SK-N-SH (cell line): ENCODE results near the gene NOD2. TPM values are rescaled to one million over a fixed set of nuclear protein-coding genes. Genes with fewer than 3 reads are reported as not detected.

Experiments
- CTCF ChIA-PET: fragments of 300-600, 350-600 bp; formaldehyde crosslinking; extraction: SDS; loops from one replicate; lab custom pipeline; 2021; lab: Yijun Ruan, JAX
- POLR2A ChIA-PET: fragments of 350-600 bp; sonication (Branson Sonifier 250); formaldehyde crosslinking; extraction: SDS; loops from one replicate; lab custom pipeline; 2020; ENCODE audit warnings: antibody characterized with exemption, inconsistent platforms; lab: Yijun Ruan, JAX
- DNase-seq: peaks from one replicate; pipeline ENCODE4 v3.0.0; 2012
- H2AFZ ChIP-seq: fragments of 200-600 bp; sonication (generic); 2 replicates; pipeline ENCODE4 v1.8.1; 2016; ENCODE audit warnings: antibody characterized with exemption, mild to moderate bottlenecking, low read depth
- H3F3A ChIP-seq: fragments of 200-600 bp; sonication (generic); replicated peaks from 2 replicates; pipeline ENCODE3; 2016; ENCODE audit warnings: antibody characterized with exemption, mild to moderate bottlenecking; ENCODE audit not compliant: insufficient read depth
- H3K27ac ChIP-seq, 2 experiments: fragments of 200-500 bp in 1 of 2; fragments of 200-600 bp in 1 of 2; sonication (Bioruptor generic) in 1 of 2; sonication (generic), shearing (Covaris generic) in 1 of 2; 2 replicates each; pipeline versions ENCODE4 v1.5.1 to v1.6.1; 2014 to 2016; ENCODE audit warnings: low read depth in 2 of 2, inconsistent platforms in 1 of 2, low read length in 1 of 2, mild to moderate bottlenecking in 1 of 2, mixed read lengths in 1 of 2
- H3K27me3 ChIP-seq: fragments of 200-600 bp; sonication (generic), shearing (Covaris generic); 2 replicates; pipeline ENCODE4 v1.6.1; 2016; ENCODE audit warnings: mixed run types; ENCODE audit not compliant: insufficient read depth
- H3K36me3 ChIP-seq, 2 experiments: fragments of 200-500 bp in 1 of 2; fragments of 200-600 bp in 1 of 2; sonication (Bioruptor generic) in 1 of 2; sonication (generic) in 1 of 2; replicated peaks in 1 of 2; 2 replicates each; pipeline versions ENCODE3 to v1.5.1; 2014 to 2016; ENCODE audit warnings: low read length in 1 of 2, mild to moderate bottlenecking in 1 of 2; ENCODE audit not compliant: insufficient read depth in 2 of 2, control insufficient read depth in 1 of 2
- H3K4me1 ChIP-seq, 2 experiments: fragments of 200-500 bp in 1 of 2; fragments of 200-600 bp in 1 of 2; sonication (Bioruptor generic) in 1 of 2; sonication (generic), shearing (Covaris generic) in 1 of 2; 2 replicates each; pipeline versions ENCODE4 v1.5.1 to v1.6.1; 2014 to 2016; ENCODE audit warnings: low read depth in 1 of 2, low read length in 1 of 2, mixed run types in 1 of 2; ENCODE audit not compliant: insufficient read depth in 2 of 2, control insufficient read depth in 1 of 2
- H3K4me2 ChIP-seq: fragments of 200-600 bp; sonication (generic), shearing (Covaris generic); 2 replicates; pipeline ENCODE4 v1.6.1; 2017; ENCODE audit warnings: mixed run types
- H3K4me3 ChIP-seq, 2 experiments: fragments of 200-500 bp in 1 of 2; fragments of 200-600 bp in 1 of 2; sonication (Bioruptor generic) in 1 of 2; sonication (generic), shearing (Covaris generic) in 1 of 2; 2 replicates each; pipeline versions ENCODE4 v1.5.1 to v1.8.1; 2014 to 2016; ENCODE audit warnings: low read depth in 2 of 2, inconsistent platforms in 1 of 2, low read length in 1 of 2, mild to moderate bottlenecking in 1 of 2, mixed read lengths in 1 of 2, moderate library complexity in 1 of 2
- H3K79me2 ChIP-seq: fragments of 200-600 bp; sonication (generic); 2 replicates; pipeline ENCODE4 v1.8.1; 2017; ENCODE audit warnings: mild to moderate bottlenecking; ENCODE audit not compliant: insufficient read depth
- H3K9ac ChIP-seq: fragments of 200-600 bp; sonication (generic); 2 replicates; pipeline ENCODE4 v1.6.1; 2017; ENCODE audit warnings: mixed run types
- H3K9me2 ChIP-seq: fragments of 200-600 bp; sonication (generic); 2 replicates; pipeline ENCODE4 v1.6.1; 2017; ENCODE audit warnings: mixed run types
- H3K9me3 ChIP-seq: fragments of 200-600 bp; sonication (generic); 2 replicates; pipeline ENCODE4 v1.6.1; 2017; ENCODE audit warnings: mixed run types, mild to moderate bottlenecking, moderate library complexity
- H4K20me1 ChIP-seq: fragments of 200-600 bp; sonication (generic); 2 replicates; pipeline ENCODE4 v1.6.1; 2017; ENCODE audit warnings: mild to moderate bottlenecking, mixed run types; ENCODE audit not compliant: insufficient read depth
- EP300 ChIP-seq, 2 experiments: IDR thresholded peaks; 2 replicates each; pipeline versions ENCODE4 v1.4.0 to v1.6.1; 2012; ENCODE audit warnings: borderline replicate concordance in 1 of 2, low read depth in 1 of 2, low read length in 1 of 2
- FOSL2 ChIP-seq: IDR thresholded peaks from 2 replicates; pipeline ENCODE4 v1.4.0; 2012; ENCODE audit warnings: low read depth, mild to moderate bottlenecking, moderate library complexity, borderline replicate concordance
- GABPA ChIP-seq: IDR thresholded peaks from 2 replicates; pipeline ENCODE4 v1.4.0; 2012; ENCODE audit warnings: low read depth, mild to moderate bottlenecking
- JUND ChIP-seq: IDR thresholded peaks from 2 replicates; pipeline ENCODE4 v1.4.0; 2012
- NFIC ChIP-seq: IDR thresholded peaks from 2 replicates; pipeline ENCODE4 v1.4.0; 2012; ENCODE audit warnings: borderline replicate concordance
- NRF1 ChIP-seq: IDR thresholded peaks from 2 replicates; pipeline ENCODE4 v1.6.1; 2012; ENCODE audit warnings: low read depth, mild to moderate bottlenecking, low read length
- PBX3 ChIP-seq: IDR thresholded peaks from 2 replicates; pipeline ENCODE4; 2012
- POLR2AphosphoS5 ChIP-seq: IDR thresholded peaks from 2 replicates; pipeline ENCODE4 v1.6.1; 2012; ENCODE audit warnings: low read depth, low read length
- RCOR1 ChIP-seq: fragments of 150-350 bp; IDR thresholded peaks from 2 replicates; pipeline ENCODE4 v1.6.1; 2017; ENCODE audit warnings: antibody characterized with exemption, low read length
- REST ChIP-seq: IDR thresholded peaks from 2 replicates; pipeline ENCODE4 v1.6.1; 2012; ENCODE audit warnings: mild to moderate bottlenecking, low read depth, low read length, moderate library complexity
- SMC3 ChIP-seq: IDR thresholded peaks from 2 replicates; pipeline ENCODE4 v1.6.1; 2012; ENCODE audit warnings: low read depth, low read length, improper control_type of control experiment
- TEAD4 ChIP-seq: IDR thresholded peaks from 2 replicates; pipeline ENCODE4 v1.4.0; 2012; ENCODE audit warnings: mild to moderate bottlenecking, borderline replicate concordance; ENCODE audit not compliant: insufficient read depth
- USF1 ChIP-seq: IDR thresholded peaks from 2 replicates; pipeline ENCODE4 v1.4.0; 2012; ENCODE audit warnings: low read depth, borderline replicate concordance
- USF2 ChIP-seq: fragments of 150-350 bp; IDR thresholded peaks from 2 replicates; pipeline ENCODE4 v1.6.1; 2017; ENCODE audit warnings: antibody characterized with exemption, low read length, low read depth, borderline replicate concordance
- ZBTB33 ChIP-seq: IDR thresholded peaks from 2 replicates; pipeline ENCODE4 v1.4.0; 2012; ENCODE audit warnings: low read depth, borderline replicate concordance
- WGBS: methylation state at CpG from one replicate; pipeline ENCODE4 v1.1.6; 2017; ENCODE audit warnings: low lambda C conversion rate; 5-methylcytosine and 5-hydroxymethylcytosine counted together
- polyA plus RNA-seq, 3 experiments: library from polyadenylated mRNA; depleted of rRNA; stranded (reverse); fragments of >200 nt; gene quantifications; 2 replicates each; pipeline ENCODE4 v1.2.3, GENCODE V29; 2012

NOD2 gene
- polyA plus RNA-seq, 1 of the 3 experiments (the other 2 are of a cell fraction) = not detected

GRCh38 chr16:50774405-50774804, 81.0 kb downstream of the NOD2 start (continued):
- no peak for TF ChIP-seq PBX3
- no peak for TF ChIP-seq JUND
- TF ChIP-seq NRF1 = no peak
- TF ChIP-seq SMC3 = no peak
- TF ChIP-seq FOSL2 = no peak

- H3K9ac ChIP-seq = no peak overlapping the region
- peaks cover 10% of the 10 kb centered on the region; the same call in 1 of the 2 replicates for H3K79me2 ChIP-seq
- WGBS = 88% methylated on average over 3 of the region's 3 CpGs
- ChIA-PET CTCF (interaction anchor here (0.9 kb wide), 1 partner anchor 31 kb away, joined by 3 read pairs; no protein-coding TSS in a partner anchor), POLR2A (no interaction called here)
- H2AFZ ChIP-seq = no peak overlapping the region
- H3F3A ChIP-seq = peaks cover 7% of the 10 kb centered on the region
- H3K36me3 ChIP-seq = peaks cover 16 to 20% of the 10 kb centered on the region in 2 experiments
- no peaks in the 10 kb centered on the region for H4K20me1 ChIP-seq
- H3K4me2 ChIP-seq = no peak overlapping the region
- H3K9me3 ChIP-seq = no peaks in the 10 kb centered on the region
- no peaks in the 10 kb centered on the region for H3K4me1 ChIP-seq
- no peaks in the 10 kb centered on the region for H3K9me2 ChIP-seq
- no peak for DNase-seq
- H3K4me3 ChIP-seq = no peak overlapping the region
- no peak overlapping the region for H3K27ac ChIP-seq
- TF ChIP-seq ZBTB33 (no peak), USF2 (no peak), NFIC (no peak), POLR2AphosphoS5 (no peak), NRF1 (no peak), EP300 (IDR thresholded peaks at IDR 0.05; ENCODE audit: borderline replicate concordance in 1 of 2, low read depth in 1 of 2, low read length in 1 of 2) (no peak), REST (no peak), RCOR1 (no peak), TEAD4 (no peak), USF1 (no peak), GABPA (no peak)
- H3K27me3 ChIP-seq = no peaks in the 10 kb centered on the region
Measured at GRCh38 chr16:50774960-50775359, 81.6 kb downstream of the NOD2 start.
